Hepatocyte (in vitro differentiated cells): ENCODE data around the gene TSKS.

Experiments
- EZH2phosphoT487 ChIP-seq: fragments of 200-600 bp; sonication (generic); IDR thresholded peaks from one replicate; pipeline ENCODE4 v1.6.1; 2018; ENCODE audit warnings: antibody characterized with exemption, mild to moderate bottlenecking, low read depth, moderate library complexity; ENCODE audit not compliant: unreplicated experiment, severe bottlenecking
- TF ChIP-seq, protein P1 (sequence below): fragments of 200-600 bp; sonication (generic); IDR thresholded peaks from 2 replicates; pipeline ENCODE4 v1.5.1; 2016; ENCODE audit warnings: antibody characterized with exemption, mild to moderate bottlenecking; ENCODE audit not compliant: poor library complexity

DNA sequence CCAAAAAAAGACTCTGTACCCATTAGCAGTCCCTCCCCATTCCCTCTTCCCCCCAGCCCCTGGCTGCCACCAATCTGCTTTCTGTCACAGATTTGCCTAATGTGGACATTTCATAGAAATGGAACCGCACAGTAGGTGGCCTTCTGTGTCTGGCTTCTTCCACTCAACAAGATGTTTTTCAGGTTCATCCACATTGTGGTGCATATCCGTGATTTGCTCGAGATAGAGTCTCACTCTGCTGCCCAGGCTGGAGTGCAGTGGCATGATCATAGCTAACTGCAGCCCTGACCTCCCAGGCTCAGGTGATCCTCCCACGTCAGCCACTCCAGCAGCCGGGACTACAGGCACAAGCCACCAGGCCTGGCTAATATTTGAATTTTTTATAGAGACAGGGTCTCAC is 24.6 kb upstream of the TSKS start:
- TF ChIP-seq EZH2phosphoT487, result no peak
- TF ChIP-seq, protein P1, sequence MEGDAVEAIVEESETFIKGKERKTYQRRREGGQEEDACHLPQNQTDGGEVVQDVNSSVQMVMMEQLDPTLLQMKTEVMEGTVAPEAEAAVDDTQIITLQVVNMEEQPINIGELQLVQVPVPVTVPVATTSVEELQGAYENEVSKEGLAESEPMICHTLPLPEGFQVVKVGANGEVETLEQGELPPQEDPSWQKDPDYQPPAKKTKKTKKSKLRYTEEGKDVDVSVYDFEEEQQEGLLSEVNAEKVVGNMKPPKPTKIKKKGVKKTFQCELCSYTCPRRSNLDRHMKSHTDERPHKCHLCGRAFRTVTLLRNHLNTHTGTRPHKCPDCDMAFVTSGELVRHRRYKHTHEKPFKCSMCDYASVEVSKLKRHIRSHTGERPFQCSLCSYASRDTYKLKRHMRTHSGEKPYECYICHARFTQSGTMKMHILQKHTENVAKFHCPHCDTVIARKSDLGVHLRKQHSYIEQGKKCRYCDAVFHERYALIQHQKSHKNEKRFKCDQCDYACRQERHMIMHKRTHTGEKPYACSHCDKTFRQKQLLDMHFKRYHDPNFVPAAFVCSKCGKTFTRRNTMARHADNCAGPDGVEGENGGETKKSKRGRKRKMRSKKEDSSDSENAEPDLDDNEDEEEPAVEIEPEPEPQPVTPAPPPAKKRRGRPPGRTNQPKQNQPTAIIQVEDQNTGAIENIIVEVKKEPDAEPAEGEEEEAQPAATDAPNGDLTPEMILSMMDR, result no peak
